HepG2 (cell line): ENCODE measurements around the gene RIPK1. TPM values are rescaled to one million over a fixed set of nuclear protein-coding genes. Genes with fewer than 3 reads are reported as not detected.

Source experiments
- DR1 ChIP-seq: sonication (generic); formaldehyde crosslinking; IDR thresholded peaks from 2 replicates; pipeline ENCODE4 v1.8.0; 2021; ENCODE audit warnings: mild to moderate bottlenecking, missing genetic modification reagents, inconsistent platforms
- FOXC1 ChIP-seq: sonication (generic); formaldehyde crosslinking; IDR thresholded peaks from 2 replicates; pipeline ENCODE4 v1.8.0; 2022; ENCODE audit warnings: mild to moderate bottlenecking, missing genetic modification reagents, borderline replicate concordance
- FOXO1 ChIP-seq: sonication (generic); formaldehyde crosslinking; IDR thresholded peaks from 2 replicates; pipeline ENCODE4 v1.4.0; 2020; ENCODE audit warnings: missing genetic modification reagents
- GATA4 ChIP-seq: sonication (generic); IDR thresholded peaks from 2 replicates; pipeline ENCODE4 v1.6.1; 2016; ENCODE audit warnings: antibody characterized with exemption, low read depth, borderline replicate concordance
- JUNB ChIP-seq: sonication (generic); formaldehyde crosslinking; IDR thresholded peaks from 2 replicates; pipeline ENCODE4 v1.8.0; 2022; ENCODE audit warnings: missing genetic modification reagents, mild to moderate bottlenecking, borderline replicate concordance
- MEF2D ChIP-seq: sonication (generic); formaldehyde crosslinking; IDR thresholded peaks from 2 replicates; pipeline ENCODE4 v1.5.1; 2020; ENCODE audit warnings: mild to moderate bottlenecking, missing genetic modification reagents
- NR2F2 ChIP-seq: IDR thresholded peaks from 2 replicates; pipeline ENCODE4 v1.6.1; 2012; ENCODE audit warnings: low read depth, inconsistent platforms, borderline replicate concordance
- REPIN1 ChIP-seq: sonication (generic); formaldehyde crosslinking; IDR thresholded peaks from 2 replicates; pipeline ENCODE4 v1.8.0; 2022; ENCODE audit warnings: missing genetic modification reagents, low read depth, mild to moderate bottlenecking, borderline replicate concordance
- RFX5 ChIP-seq: IDR thresholded peaks from 2 replicates; pipeline ENCODE4 v1.6.1; 2011; ENCODE audit warnings: low read depth, low read length, improper control_type of control experiment
- RXRB ChIP-seq: IDR thresholded peaks from 2 replicates; pipeline ENCODE4 v1.6.1; 2016; ENCODE audit warnings: borderline replicate concordance, missing genetic modification reagents, missing compliant biosample characterization
- SAFB2 ChIP-seq: sonication (generic); formaldehyde crosslinking; IDR thresholded peaks from 2 replicates; pipeline ENCODE4 v1.5.1; 2020; ENCODE audit warnings: missing genetic modification reagents, low read depth, mild to moderate bottlenecking, borderline replicate concordance
- TP53 ChIP-seq: sonication (generic); formaldehyde crosslinking; conservative IDR thresholded peaks from 2 replicates; pipeline ENCODE4 v1.4.0; 2020; ENCODE audit warnings: missing genetic modification reagents
- TRIM24 ChIP-seq: sonication (generic); formaldehyde crosslinking; IDR thresholded peaks from 2 replicates; pipeline ENCODE4 v1.8.0; 2022; ENCODE audit warnings: mild to moderate bottlenecking, missing genetic modification reagents
- ZBTB20 ChIP-seq: sonication (generic); formaldehyde crosslinking; IDR thresholded peaks from 2 replicates; pipeline ENCODE4 v1.8.1; 2023; ENCODE audit warnings: missing genetic modification reagents, low read depth, mild to moderate bottlenecking, borderline replicate concordance
- ZNF484 ChIP-seq: sonication (generic); formaldehyde crosslinking; IDR thresholded peaks from 2 replicates; pipeline ENCODE4 v1.5.1; 2020; ENCODE audit warnings: mild to moderate bottlenecking, low read depth, missing genetic modification reagents, borderline replicate concordance
- ZNF510 ChIP-seq: sonication (generic); formaldehyde crosslinking; IDR thresholded peaks from 2 replicates; pipeline ENCODE4 v1.4.0; 2020; ENCODE audit warnings: low read depth, mild to moderate bottlenecking, missing genetic modification reagents
- ZNF775 ChIP-seq: sonication (generic); formaldehyde crosslinking; IDR thresholded peaks from 2 replicates; pipeline ENCODE4 v1.4.0; 2020; ENCODE audit warnings: missing genetic modification reagents, mild to moderate bottlenecking, moderate library complexity, borderline replicate concordance
- ZZZ3 ChIP-seq: sonication (generic); formaldehyde crosslinking; IDR thresholded peaks from 2 replicates; pipeline ENCODE4 v1.4.0; 2020; ENCODE audit warnings: missing genetic modification reagents, mild to moderate bottlenecking, borderline replicate concordance
- polyA plus RNA-seq, 8 experiments: library from polyadenylated mRNA; depleted of rRNA in 3 of 8; stranded (reverse) in 7 of 8; unstranded in 1 of 8; fragments of >200 nt; fragmentation: Illumina TruSeq in 4 of 8; extraction: Trizol in 4 of 8; gene quantifications; 2 replicates each; pipeline versions ENCODE4 v1.2.1 to v1.2.3, GENCODE V29; 2011 to 2016; ENCODE audit warnings: low read depth in 4 of 8, missing spikeins in 1 of 8, mixed read lengths in 1 of 8; ENCODE audit not compliant: insufficient read depth in 1 of 8
- total RNA-seq, 5 experiments: library from RNA; depleted of rRNA; stranded (reverse); fragments of >200 nt; fragmentation: Illumina TruSeq; extraction: Trizol; gene quantifications; 2 replicates each; pipeline ENCODE4 v1.2.3, GENCODE V29; 2016; ENCODE audit warnings: low read depth in 1 of 5
- TF ChIP-seq, protein P1 (sequence below): sonication (generic); formaldehyde crosslinking; IDR thresholded peaks from 2 replicates; pipeline ENCODE4 v1.5.1; 2020; ENCODE audit warnings: mild to moderate bottlenecking, missing genetic modification reagents, moderate library complexity
- TF ChIP-seq, protein P2 (sequence below): sonication (generic); formaldehyde crosslinking; IDR thresholded peaks from 2 replicates; pipeline ENCODE4 v1.4.0; 2020; ENCODE audit warnings: mild to moderate bottlenecking, missing genetic modification reagents, borderline replicate concordance

Gene RIPK1
- total and polyA plus RNA-seq, 2 of the 13 experiments (the other 11 are each of a cell fraction or from before 2014, with no cell fraction given) = 9.0 to 10.3 TPM

DNA sequence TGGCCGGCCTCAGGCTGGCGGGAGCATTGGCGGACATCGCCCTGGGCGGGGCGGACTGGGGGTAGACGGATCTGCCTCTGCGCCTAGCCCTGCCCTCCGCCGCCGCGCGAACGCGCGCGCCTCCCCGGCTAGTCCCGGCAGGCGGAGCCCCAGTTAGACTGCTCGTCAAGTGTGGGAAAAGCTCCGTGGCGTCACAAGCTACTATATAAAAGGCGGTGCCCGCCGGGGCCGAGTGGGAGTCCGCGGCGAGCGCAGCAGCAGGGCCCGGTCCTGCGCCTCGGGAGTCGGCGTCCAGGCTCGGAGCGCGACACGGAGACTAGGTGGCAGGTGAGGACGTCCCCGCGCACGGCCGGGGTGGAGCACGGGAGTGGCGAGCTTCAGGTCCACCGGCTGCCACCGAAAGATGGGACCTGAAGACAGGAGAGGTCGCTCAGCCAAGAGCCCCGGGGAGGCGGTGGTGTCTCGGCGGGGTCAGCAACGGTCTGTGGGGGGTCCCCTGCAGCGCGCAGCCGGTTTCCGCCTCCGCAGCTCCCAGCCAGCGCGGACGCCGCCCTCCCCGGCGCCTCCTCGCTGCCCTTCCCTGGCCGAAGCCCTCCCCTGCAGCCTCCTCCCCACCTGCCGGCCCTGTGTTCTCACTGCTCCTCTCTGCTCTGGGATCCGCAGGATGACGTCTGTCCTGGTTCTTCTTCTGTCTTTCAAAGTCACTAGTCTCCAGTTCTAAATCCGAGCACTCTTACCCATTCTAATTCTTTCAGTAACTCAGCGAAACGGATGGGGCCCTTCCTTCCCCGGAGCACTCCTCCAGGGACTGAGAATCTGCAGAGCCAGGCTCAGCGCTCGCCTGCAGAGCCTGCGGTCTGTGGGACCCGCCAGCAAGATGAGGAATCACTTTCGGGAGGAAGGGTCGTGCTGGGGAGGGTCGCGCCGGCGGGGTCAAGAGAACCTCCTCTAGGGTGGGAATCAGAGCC is 4.3 kb upstream of the RIPK1 start (continued):
- peak; percentile 85 for TF ChIP-seq FOXC1 (CRISPR knock-in tag)
- TF ChIP-seq DR1 (CRISPR knock-in tag) = peak; percentile 96
- TF ChIP-seq, protein P1, sequence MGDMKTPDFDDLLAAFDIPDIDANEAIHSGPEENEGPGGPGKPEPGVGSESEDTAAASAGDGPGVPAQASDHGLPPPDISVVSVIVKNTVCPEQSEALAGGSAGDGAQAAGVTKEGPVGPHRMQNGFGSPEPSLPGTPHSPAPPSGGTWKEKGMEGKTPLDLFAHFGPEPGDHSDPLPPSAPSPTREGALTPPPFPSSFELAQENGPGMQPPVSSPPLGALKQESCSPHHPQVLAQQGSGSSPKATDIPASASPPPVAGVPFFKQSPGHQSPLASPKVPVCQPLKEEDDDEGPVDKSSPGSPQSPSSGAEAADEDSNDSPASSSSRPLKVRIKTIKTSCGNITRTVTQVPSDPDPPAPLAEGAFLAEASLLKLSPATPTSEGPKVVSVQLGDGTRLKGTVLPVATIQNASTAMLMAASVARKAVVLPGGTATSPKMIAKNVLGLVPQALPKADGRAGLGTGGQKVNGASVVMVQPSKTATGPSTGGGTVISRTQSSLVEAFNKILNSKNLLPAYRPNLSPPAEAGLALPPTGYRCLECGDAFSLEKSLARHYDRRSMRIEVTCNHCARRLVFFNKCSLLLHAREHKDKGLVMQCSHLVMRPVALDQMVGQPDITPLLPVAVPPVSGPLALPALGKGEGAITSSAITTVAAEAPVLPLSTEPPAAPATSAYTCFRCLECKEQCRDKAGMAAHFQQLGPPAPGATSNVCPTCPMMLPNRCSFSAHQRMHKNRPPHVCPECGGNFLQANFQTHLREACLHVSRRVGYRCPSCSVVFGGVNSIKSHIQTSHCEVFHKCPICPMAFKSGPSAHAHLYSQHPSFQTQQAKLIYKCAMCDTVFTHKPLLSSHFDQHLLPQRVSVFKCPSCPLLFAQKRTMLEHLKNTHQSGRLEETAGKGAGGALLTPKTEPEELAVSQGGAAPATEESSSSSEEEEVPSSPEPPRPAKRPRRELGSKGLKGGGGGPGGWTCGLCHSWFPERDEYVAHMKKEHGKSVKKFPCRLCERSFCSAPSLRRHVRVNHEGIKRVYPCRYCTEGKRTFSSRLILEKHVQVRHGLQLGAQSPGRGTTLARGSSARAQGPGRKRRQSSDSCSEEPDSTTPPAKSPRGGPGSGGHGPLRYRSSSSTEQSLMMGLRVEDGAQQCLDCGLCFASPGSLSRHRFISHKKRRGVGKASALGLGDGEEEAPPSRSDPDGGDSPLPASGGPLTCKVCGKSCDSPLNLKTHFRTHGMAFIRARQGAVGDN (CRISPR knock-in tag) = peak; percentile 88
- peak; percentile 55; the same call in 1 of the 2 replicates for TF ChIP-seq SAFB2 (CRISPR knock-in tag)
- TF ChIP-seq GATA4 = peak; percentile 64
- peak; percentile 41; the same call in 1 of the 2 replicates for TF ChIP-seq ZNF484 (CRISPR knock-in tag)
- peak; percentile 48; the same call in 1 of the 2 replicates for TF ChIP-seq FOXO1 (CRISPR knock-in tag)
- TF ChIP-seq RXRB (CRISPR knock-in tag) = no peak; the same call in none of the 2 replicates
- TF ChIP-seq REPIN1 (CRISPR knock-in tag) = peak; percentile 83
- TF ChIP-seq RFX5 = no peak
- no peak for TF ChIP-seq ZNF510 (CRISPR knock-in tag)
- TF ChIP-seq MEF2D = no peak
- TF ChIP-seq NR2F2 = no peak
- TF ChIP-seq ZZZ3 = no peak
- no peak for TF ChIP-seq ZNF775 (CRISPR knock-in tag)
- TF ChIP-seq, protein P2, sequence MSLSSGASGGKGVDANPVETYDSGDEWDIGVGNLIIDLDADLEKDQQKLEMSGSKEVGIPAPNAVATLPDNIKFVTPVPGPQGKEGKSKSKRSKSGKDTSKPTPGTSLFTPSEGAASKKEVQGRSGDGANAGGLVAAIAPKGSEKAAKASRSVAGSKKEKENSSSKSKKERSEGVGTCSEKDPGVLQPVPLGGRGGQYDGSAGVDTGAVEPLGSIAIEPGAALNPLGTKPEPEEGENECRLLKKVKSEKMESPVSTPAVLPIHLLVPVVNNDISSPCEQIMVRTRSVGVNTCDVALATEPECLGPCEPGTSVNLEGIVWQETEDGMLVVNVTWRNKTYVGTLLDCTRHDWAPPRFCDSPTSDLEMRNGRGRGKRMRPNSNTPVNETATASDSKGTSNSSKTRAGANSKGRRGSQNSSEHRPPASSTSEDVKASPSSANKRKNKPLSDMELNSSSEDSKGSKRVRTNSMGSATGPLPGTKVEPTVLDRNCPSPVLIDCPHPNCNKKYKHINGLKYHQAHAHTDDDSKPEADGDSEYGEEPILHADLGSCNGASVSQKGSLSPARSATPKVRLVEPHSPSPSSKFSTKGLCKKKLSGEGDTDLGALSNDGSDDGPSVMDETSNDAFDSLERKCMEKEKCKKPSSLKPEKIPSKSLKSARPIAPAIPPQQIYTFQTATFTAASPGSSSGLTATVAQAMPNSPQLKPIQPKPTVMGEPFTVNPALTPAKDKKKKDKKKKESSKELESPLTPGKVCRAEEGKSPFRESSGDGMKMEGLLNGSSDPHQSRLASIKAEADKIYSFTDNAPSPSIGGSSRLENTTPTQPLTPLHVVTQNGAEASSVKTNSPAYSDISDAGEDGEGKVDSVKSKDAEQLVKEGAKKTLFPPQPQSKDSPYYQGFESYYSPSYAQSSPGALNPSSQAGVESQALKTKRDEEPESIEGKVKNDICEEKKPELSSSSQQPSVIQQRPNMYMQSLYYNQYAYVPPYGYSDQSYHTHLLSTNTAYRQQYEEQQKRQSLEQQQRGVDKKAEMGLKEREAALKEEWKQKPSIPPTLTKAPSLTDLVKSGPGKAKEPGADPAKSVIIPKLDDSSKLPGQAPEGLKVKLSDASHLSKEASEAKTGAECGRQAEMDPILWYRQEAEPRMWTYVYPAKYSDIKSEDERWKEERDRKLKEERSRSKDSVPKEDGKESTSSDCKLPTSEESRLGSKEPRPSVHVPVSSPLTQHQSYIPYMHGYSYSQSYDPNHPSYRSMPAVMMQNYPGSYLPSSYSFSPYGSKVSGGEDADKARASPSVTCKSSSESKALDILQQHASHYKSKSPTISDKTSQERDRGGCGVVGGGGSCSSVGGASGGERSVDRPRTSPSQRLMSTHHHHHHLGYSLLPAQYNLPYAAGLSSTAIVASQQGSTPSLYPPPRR (CRISPR knock-in tag) = peak; percentile 56; the same call in 1 of the 2 replicates
- 0 out of 2 replicates have a peak, but pooled peaks have one; percentile 47 for TF ChIP-seq ZBTB20 (CRISPR knock-in tag)
- TF ChIP-seq TP53 (CRISPR knock-in tag) = no peak
- TF ChIP-seq TRIM24 (CRISPR knock-in tag) = no peak
- TF ChIP-seq JUNB (CRISPR knock-in tag) = no peak
